NCI-H748 treated with DMSO at 0.1 percent for 48 hours (cell line): ENCODE measurements around the gene ERBB4.
"Not testable (repeated sequence)": the region's sequence is repeated elsewhere in the genome, so short reads cannot be mapped to it uniquely, and the experiment has no call there.

Source experiments
- DNase-seq: peaks from one replicate; lab custom pipeline; 2025; lab: John Stamatoyannopoulos, UW

The ERBB4 gene

GRCh38 chr2:212226114-212226513, 312.5 kb downstream of the ERBB4 start:
- DNase-seq = no peak

GRCh38 chr2:212223696-212224095, 314.9 kb downstream of the ERBB4 start:
- DNase-seq = no peak

DNA sequence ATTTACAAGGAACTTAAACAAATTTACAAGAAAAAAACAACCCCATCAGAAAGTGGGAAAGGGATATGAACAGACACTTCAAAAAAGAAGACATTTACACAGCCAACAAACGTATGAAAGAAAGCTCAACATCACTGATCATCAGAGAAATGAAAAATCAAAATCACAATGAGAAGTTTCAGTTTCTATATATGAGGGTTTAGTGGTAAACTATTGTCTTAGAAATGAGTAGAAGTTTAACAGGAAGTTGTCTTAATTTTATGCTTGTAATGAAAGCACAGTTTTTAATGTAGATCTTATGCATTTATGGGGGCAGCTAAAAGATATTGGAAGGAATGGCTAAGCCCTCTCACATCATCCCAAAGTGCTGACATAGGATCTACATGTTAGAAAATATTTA, 325.4 kb downstream of the ERBB4 start:
- DNase-seq = no peak

GRCh38 chr2:212208467-212208866, 330.1 kb downstream of the ERBB4 start:
- no peak for DNase-seq

DNA sequence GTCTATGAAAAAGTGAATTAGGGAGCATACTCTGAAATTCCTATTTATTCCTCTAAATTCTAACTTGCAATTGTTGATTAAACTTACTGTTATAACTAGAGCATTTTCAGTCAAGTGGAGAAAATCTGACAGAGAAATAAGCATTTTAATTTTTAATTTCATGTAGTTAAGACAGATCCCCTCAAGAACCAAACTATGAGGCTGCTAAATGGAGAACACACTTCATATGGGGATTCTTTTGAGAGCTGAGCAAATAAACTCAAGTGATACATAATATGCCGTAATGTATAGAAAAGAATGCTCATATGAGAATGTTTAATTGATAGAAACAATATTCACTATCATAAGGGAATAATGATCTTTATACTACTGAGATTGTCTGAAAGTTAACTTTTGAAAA, 340.8 kb downstream of the ERBB4 start:
- no peak for DNase-seq

GRCh38 chr2:212195626-212196025, 343.0 kb downstream of the ERBB4 start:
- DNase-seq = no peak

DNA sequence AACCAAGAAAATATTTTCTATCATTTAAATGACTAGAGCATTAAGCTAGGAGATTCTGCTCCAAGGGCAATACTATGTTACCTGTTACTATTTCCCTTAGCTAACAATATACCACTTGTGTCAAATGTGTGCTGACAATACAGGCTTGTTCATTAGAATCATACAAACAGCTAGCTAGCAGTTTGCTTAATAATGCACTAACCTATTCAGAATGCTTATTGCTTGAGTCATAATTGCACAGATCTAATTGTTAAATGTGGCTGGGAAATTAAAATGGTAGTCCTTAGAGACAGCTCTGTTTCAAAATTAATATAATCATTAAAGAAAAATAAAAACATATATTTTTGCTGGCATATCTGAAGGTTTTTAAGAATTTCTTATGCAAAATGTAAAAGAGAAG, 344.2 kb downstream of the ERBB4 start:
- no peak for DNase-seq

DNA sequence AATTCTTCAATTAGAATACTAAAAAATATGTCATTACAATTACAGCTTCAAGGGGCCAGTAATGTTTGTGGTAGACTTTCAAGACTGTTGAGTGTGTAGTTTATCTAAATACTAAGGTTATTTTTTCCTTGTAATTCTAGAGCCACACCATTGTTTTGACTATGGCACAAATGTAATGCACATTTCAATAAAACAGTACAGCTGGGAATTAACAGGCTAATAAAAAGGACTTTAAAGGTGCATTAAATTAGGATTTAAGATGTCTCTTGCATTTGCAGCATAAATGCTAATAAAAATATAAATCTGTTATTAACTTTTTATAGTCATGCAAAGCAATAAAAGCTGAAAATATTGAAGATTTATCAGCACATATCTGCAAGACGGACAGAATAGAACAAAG, 344.8 kb downstream of the ERBB4 start:
- no peak for DNase-seq

DNA sequence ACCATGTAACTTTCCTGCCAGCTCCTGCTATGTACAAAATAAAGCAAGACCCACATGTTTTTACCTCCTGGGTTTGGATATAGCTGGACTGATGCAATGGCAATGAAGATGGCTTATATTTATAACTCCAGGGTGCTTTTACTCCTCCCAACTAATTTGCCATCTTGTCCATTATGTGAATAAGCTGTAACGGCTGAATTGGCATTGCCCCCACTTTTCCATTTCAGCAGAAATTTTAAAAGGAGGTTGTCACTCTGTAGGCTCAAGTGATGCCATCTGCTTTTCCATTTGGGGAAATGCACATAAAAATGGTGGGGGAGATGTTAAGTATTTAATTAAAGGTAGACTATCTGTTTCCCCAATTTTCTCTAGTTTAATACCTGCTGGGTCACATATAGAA, 345.5 kb downstream of the ERBB4 start:
- DNase-seq = peak; percentile 52

DNA sequence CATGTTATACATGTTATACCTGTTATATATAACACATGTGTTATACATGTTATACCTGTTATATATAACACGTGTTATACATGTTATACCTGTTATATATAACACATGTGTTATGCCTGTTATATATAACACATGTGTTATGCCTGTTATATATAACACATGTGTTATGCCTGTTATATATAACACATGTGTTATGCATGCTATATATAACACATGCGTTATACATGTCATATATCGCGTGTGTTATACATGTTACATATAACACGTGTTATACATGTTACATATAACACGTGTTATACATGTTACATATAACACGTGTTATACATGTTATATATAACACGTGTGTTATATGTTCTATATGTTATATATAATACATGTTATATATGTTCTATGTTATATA, 347.2 kb downstream of the ERBB4 start:
- not testable (repeated sequence) for DNase-seq

GRCh38 chr2:212186166-212186565, 352.4 kb downstream of the ERBB4 start:
- no peak for DNase-seq

- no peak for DNase-seq
These were observed 357.0 kb downstream of the ERBB4 start for GRCh38 chr2:212181646-212182045.

DNA sequence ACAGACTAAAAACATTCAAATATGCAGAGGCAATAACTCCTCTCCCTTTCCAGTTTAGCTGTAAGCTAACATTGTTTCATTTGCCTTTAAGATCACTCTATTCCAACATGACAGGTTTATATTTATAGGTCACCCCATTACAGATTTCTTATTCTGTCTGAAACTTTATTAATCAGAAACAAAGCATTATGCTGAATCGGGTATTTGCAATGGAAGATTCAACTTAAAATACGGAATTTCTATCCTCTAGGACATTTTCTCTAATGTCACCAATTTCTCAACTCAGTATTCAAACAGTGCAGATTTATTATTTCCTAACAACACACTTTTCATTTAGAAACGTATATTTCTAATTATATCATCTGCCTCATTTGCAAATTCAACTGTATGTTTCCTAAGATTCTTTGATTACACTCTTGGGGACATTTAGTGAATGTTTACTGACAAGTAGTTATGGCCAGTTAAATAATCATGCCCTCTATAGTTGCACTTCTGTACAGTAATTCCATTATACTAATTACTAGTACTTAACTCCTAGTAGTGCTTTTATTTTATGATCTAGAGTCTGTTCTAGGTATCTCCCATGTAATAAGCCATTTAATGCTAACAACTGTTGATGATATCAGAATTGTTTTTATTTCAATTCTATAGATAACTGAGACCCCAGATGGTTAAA, 358.1 kb downstream of the ERBB4 start:
- no peak for DNase-seq

GRCh38 chr2:212177724-212178123, 360.9 kb downstream of the ERBB4 start:
- peak; percentile 26 for DNase-seq

DNA sequence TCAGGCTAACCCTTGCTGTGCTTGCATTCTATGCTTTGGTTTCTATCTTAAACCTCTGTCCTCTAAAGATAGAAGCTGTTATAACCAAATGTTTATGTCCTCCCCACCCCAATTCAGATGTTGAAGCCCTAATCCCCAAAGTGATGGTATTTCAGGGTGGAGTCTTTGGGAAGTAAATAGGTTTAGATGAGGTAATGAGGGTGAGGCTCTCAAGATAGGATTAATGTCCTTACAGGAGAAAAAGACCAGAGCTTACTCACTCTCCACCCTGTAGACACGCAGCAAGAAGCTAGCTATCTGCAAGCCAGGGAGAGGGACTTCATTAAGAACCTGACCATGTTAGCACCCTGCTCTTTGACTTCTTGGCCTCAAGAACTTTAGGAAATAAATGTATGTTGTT, 362.5 kb downstream of the ERBB4 start:
- DNase-seq = no peak

- no peak for DNase-seq
These were observed 364.7 kb downstream of the ERBB4 start for GRCh38 chr2:212173756-212174510.

DNA sequence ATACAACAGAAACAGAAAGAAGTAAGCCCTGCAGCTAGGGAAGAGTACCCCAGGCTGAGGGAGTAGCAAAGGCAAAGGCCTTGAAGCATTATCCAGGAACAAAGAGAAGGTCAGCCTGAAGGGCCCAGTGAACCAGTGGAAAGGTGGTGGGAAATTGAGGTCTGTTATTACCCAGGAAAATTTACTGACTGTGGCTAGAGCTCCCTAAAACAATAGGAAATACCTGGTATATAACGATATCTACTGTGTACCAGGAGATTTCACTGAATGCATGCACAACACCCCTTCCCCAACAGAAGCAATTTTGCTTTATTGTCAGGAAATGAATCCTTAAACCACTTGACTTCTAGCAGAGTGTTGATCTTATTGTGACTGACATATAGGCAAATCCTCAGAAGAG, 365.3 kb downstream of the ERBB4 start:
- DNase-seq = no peak

DNA sequence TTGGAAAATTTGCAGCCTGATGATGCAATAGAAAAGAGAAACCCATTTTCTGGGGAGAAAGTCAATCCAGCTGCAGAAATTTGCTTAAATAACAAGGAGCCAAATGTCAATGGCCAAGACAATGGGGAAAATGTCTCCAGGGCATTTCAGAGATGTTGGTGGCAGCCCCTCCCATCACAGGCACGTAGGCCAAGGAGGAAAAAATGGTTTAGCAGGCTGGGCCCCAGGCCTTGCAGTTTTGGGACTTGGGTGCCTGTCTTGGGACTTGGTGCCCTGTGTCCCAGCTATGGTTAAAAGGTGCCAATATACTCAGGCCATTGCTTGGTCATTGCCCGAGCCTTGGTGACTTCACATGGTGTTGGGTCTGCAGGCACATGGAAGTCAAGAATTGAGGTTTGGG, 368.2 kb downstream of the ERBB4 start:
- no peak for DNase-seq

DNA sequence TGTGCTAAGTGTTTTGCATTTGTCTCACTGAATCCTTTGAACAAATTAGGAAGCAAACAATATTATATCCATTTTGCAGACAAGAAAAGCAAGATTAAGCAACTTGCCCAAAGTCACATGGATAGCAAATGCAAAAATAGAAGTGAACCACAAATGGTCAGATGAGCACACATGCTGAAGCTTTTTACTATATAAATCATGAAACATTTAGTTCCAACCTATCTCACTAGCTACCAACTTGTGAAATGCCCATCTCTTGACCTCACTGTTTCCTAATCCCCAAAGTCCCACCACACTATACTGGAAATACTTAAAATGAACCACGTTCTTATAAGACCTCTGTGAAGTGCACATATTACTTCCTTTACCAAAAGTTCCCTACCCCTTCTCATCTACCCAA, 380.5 kb downstream of the ERBB4 start:
- DNase-seq = no peak

DNA sequence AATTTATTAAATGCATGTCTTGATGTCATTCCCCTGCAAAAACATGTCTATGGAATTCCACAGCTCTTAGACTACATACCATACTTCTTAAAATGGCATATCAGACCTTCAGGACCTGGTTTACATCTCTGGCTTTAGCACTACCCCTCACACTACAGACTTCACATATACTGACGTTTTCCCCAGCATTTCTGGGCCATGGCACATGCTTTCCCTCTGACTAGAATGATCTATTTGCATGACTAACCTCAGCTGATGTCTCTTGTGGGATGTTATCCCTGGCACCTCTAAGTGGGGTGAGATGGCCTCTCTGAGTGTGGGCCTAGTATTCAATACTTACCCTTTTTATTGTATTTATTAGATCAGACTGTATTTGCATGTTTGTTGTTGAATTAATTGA, 381.6 kb downstream of the ERBB4 start:
- DNase-seq = no peak

DNA sequence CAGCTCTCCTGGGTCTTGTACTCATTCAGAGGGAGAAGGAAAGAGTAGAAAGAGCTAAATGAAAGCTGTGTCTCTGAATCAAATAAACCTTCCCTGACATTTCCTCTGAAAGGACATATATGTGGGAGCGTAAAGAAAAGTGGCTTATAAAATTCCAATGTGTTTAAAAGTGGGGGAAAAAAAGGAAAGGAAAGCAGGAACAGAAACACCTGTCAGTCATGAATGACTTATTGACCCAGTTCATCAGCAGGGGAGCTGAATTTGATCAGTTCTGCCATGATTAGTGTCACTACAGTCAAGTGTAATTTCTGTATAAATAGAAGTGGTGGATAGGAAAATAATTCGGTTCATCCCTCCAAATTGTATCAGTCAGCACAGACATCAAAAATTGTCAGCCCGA, 382.5 kb downstream of the ERBB4 start:
- no peak for DNase-seq

DNA sequence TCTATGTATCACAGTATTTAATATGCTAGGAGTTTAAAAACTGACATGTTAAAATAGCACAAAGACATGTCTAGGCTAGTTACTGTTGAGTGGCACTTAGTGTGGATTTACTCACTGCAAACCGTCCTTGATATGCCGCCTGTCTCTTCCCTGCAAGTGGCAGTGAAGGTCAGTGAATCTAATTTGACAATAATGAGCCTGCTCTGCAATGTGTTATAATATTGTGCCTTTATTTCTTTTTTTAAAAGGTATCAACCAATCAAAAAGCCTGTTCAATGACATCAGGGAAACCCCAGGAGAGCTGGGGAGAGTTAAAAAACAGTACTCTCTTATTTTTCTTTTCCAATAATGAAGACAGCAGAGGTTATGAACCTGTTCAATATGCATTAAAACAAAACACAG, 384.1 kb downstream of the ERBB4 start:
- peak; percentile 40 for DNase-seq

DNA sequence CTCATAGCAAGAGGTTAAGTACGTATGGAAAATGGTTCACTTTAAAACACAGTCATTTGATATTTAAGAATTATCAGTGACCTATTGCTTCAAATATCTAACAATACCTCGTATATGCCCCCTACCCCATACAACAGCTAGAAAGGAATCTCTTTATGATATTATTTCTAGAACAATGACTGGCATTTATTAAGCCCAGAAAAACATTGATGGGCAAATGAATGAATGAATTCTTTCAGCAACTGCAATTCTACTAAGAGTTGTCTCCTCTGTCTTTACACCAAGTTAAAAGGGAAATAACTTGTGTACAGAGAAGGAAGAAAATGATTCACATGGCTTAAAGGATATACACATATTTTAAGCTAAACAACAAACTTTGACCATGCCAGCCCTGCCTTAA, 384.7 kb downstream of the ERBB4 start:
- no peak for DNase-seq
